Heart left ventricle (tissue), 13 donors: ENCODE results near the gene EXOC8.

Experiments used
- POLR2A ChIP-seq, 2 donors: fragments of 450-650 bp; IDR thresholded peaks; one replicate each; pipeline ENCODE4 v1.6.1; 2017; ENCODE audit warnings: antibody characterized with exemption in 2 of 2, mild to moderate bottlenecking in 2 of 2, moderate library complexity in 2 of 2
- TF ChIP-seq, protein P1 (sequence below), 12 donors: fragments of 200-600 bp; sonication (generic) in 4 of 12; IDR thresholded peaks; one replicate each; pipeline versions ENCODE4 v1.5.0 to v1.8.0; 2018 to 2022; ENCODE audit warnings: antibody characterized with exemption in 12 of 12, mild to moderate bottlenecking in 5 of 12
- donor health status: ischemic (EF 13 %, LVEDD 7.1; RV severe dilation, severe dysfunction).
- donor health status: DM: no; HTN: yes; CAD: no.
- donor health status: DM: no; HTN: no; CAD: no.
- donor health status: ischemic (EF 25% LVEDD 6.9; RV normal size, moderate dysfunction).
- donor health status: ischemic (EF 25% LVEDD 5.7; RV mildly dilated, moderate dysfunction).
- donor health status: ischemic (EF 35%, LVEDD 5.7; RV mildly dilated, moderate dysfunction).
- donor health status: nonischemic (EF 11% LVEDD 7.7; RV severe dilation, severe dysfunction).
- donor health status: DM: yes; HTN: yes; CAD: no.
- donor health status: PGD.
- donor health status: ischemic (EF 29% LVEDD 5.4; RV normal size, mild dysfunction).
- donor health status: nonischemic (EF 23%, LVEDD 6.1; RV moderate dilation, normal function).

DNA sequence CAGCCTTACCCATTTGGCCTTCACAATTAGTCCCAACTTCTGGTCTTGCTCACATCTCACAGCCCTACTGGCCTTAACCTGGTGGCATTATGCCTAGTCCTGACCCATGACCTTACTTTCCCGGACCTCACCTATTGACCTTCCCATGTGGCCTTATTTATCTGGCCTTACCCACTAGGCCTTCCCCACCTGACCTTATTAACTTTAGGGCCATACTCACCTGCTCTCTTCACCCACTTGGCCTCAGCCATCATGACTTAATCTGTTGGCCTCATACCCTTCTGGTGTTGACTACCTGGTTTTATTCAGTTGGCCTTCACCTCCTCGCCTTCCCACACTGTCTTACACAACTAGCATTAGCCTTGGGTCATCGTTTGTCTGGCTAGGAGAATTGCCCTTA lies 35.7 kb downstream of the EXOC8 start:
- TF ChIP-seq, protein P1, sequence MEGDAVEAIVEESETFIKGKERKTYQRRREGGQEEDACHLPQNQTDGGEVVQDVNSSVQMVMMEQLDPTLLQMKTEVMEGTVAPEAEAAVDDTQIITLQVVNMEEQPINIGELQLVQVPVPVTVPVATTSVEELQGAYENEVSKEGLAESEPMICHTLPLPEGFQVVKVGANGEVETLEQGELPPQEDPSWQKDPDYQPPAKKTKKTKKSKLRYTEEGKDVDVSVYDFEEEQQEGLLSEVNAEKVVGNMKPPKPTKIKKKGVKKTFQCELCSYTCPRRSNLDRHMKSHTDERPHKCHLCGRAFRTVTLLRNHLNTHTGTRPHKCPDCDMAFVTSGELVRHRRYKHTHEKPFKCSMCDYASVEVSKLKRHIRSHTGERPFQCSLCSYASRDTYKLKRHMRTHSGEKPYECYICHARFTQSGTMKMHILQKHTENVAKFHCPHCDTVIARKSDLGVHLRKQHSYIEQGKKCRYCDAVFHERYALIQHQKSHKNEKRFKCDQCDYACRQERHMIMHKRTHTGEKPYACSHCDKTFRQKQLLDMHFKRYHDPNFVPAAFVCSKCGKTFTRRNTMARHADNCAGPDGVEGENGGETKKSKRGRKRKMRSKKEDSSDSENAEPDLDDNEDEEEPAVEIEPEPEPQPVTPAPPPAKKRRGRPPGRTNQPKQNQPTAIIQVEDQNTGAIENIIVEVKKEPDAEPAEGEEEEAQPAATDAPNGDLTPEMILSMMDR (IDR thresholded peaks at IDR 0.05), result no peak
- TF ChIP-seq POLR2A (IDR thresholded peaks at IDR 0.05), result no peak
